ENCODE measurements around the gene ITGA11. TPM values are rescaled to one million over a fixed set of nuclear protein-coding genes. Genes with fewer than 3 reads are reported as not detected.

ITGA11 gene
- total and polyA plus RNA-seq, 2 donors, result 0.21 to 0.47 TPM

DNA sequence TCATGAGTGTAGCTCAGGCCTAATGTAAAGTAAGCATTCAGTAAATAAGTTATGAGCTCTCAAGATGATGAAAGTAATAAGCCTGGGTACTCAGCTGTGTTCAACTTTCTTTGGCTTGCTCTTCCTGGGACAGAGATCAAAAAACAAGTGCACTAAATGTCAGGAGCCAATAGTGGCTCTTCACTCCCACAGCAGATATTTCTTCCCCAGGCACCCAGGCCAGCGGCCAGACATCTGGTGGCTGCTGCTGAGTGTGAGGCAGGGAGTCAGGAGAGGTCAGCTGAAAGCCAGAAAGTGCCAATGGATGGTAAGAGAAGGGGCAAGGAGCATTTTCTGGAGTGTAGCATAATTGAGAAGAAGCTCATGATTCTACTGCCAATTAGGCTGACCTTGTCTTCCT, 18.2 kb upstream of the ITGA11 start:
- 91% methylated on average over 1 of the region's 1 CpG for WGBS
- H3K36me3 ChIP-seq (ENCODE audit: control insufficient read depth in 2 of 2, insufficient read depth in 2 of 2, low read length in 1 of 2), result no peaks in the 10 kb centered on the region
- peaks cover 0 to 7% of the 10 kb centered on the region in 2 donors for H3K27me3 ChIP-seq (ENCODE audit: control insufficient read depth in 2 of 2, insufficient read depth in 1 of 2, low read length in 1 of 2)
- H3K4me1 ChIP-seq (ENCODE audit: control insufficient read depth in 2 of 2, insufficient read depth in 2 of 2, low read length in 2 of 2), result no peaks in the 10 kb centered on the region
- H3K27ac ChIP-seq (ENCODE audit: low read depth in 1 of 2, low read length in 1 of 2), result no peak overlapping the region
- H3K9me3 ChIP-seq (ENCODE audit: control insufficient read depth in 2 of 2, insufficient read depth in 1 of 2, low read length in 1 of 2), result no peaks in the 10 kb centered on the region
- DNase-seq (ENCODE audit: low read depth in 6 of 9, low spot score in 9 of 9), result no peak
- no peak overlapping the region for H3K4me3 ChIP-seq (ENCODE audit: low read length in 2 of 2)

DNA sequence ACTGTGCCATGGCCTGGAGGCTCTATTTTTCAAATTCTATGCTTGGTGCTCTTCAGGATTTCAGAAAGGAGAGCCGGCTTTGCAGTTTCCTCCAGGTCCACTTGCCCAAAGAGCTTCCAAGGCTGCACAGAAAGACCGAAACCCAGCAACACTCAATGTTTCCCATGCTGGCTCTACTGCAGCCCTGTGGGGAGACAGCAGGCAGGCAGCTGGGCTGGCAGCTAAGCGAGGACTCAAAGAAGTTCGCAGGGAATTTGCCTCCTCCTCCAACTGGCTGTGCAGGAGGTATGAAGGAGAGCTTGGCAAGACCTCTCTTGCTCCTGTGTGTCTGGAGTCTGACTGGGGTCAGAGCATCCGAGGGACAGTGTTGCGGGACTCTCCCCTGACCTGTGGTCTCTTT, 17.4 kb upstream of the ITGA11 start:
- no peak overlapping the region for H3K4me3 ChIP-seq (ENCODE audit: low read length in 2 of 2)
- no peaks in the 10 kb centered on the region for H3K9me3 ChIP-seq (ENCODE audit: control insufficient read depth in 2 of 2, insufficient read depth in 1 of 2, low read length in 1 of 2)
- no peaks in the 10 kb centered on the region for H3K36me3 ChIP-seq (ENCODE audit: control insufficient read depth in 2 of 2, insufficient read depth in 2 of 2, low read length in 1 of 2)
- H3K27ac ChIP-seq (ENCODE audit: low read depth in 1 of 2, low read length in 1 of 2), result no peak overlapping the region
- peaks cover 0 to 7% of the 10 kb centered on the region in 2 donors for H3K27me3 ChIP-seq (ENCODE audit: control insufficient read depth in 2 of 2, insufficient read depth in 1 of 2, low read length in 1 of 2)
- WGBS, result 95% methylated on average over 6 of the region's 6 CpGs
- no peak for DNase-seq (ENCODE audit: low read depth in 6 of 9, low spot score in 9 of 9)
- H3K4me1 ChIP-seq (ENCODE audit: control insufficient read depth in 2 of 2, insufficient read depth in 2 of 2, low read length in 2 of 2), result no peaks in the 10 kb centered on the region

GRCh38 chr15:68447976-68448755, 16.2 kb upstream of the ITGA11 start:
- H3K4me1 ChIP-seq (ENCODE audit: control insufficient read depth in 2 of 2, insufficient read depth in 2 of 2, low read length in 2 of 2), result no peaks in the 10 kb centered on the region
- no peaks in the 10 kb centered on the region for H3K9me3 ChIP-seq (ENCODE audit: control insufficient read depth in 2 of 2, insufficient read depth in 1 of 2, low read length in 1 of 2)
- H3K4me3 ChIP-seq (ENCODE audit: low read length in 2 of 2), result no peak overlapping the region
- no peaks in the 10 kb centered on the region for H3K36me3 ChIP-seq (ENCODE audit: control insufficient read depth in 2 of 2, insufficient read depth in 2 of 2, low read length in 1 of 2)
- H3K27me3 ChIP-seq (ENCODE audit: control insufficient read depth in 2 of 2, insufficient read depth in 1 of 2, low read length in 1 of 2), result peaks cover 0 to 7% of the 10 kb centered on the region in 2 donors
- WGBS, result 48% methylated on average over 2 of the region's 2 CpGs
- no peak for DNase-seq (ENCODE audit: low read depth in 6 of 9, low spot score in 9 of 9)
- no peak overlapping the region for H3K27ac ChIP-seq (ENCODE audit: low read depth in 1 of 2, low read length in 1 of 2)

DNA sequence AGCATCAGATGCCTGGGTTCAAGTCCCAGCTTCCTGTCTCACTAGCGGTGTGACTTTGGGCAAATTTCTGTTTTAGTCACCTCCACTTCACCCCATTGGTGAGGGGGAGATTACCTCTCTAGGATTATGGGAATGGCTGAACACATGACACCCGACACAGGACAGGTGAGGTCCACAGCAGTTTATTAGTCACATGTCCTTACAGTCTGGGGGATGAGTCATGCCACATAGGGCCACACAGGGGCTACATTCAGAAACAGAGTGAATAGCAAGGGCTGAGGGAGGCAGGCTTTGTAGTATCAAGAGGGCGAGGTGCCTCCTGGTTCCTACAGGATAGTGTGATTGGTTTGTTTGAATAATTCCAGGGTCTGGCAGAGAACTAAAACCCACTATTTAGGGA, 15.2 kb upstream of the ITGA11 start:
- H3K27me3 ChIP-seq (ENCODE audit: control insufficient read depth in 2 of 2, insufficient read depth in 1 of 2, low read length in 1 of 2), result peaks cover 0 to 7% of the 10 kb centered on the region in 2 donors
- H3K36me3 ChIP-seq (ENCODE audit: control insufficient read depth in 2 of 2, insufficient read depth in 2 of 2, low read length in 1 of 2), result no peaks in the 10 kb centered on the region
- no peak for DNase-seq (ENCODE audit: low read depth in 6 of 9, low spot score in 9 of 9)
- H3K4me1 ChIP-seq (ENCODE audit: control insufficient read depth in 2 of 2, insufficient read depth in 2 of 2, low read length in 2 of 2), result no peaks in the 10 kb centered on the region
- WGBS, result over 99% methylated on average over 3 of the region's 3 CpGs
- no peak overlapping the region for H3K27ac ChIP-seq (ENCODE audit: low read depth in 1 of 2, low read length in 1 of 2)
- no peaks in the 10 kb centered on the region for H3K9me3 ChIP-seq (ENCODE audit: control insufficient read depth in 2 of 2, insufficient read depth in 1 of 2, low read length in 1 of 2)
- H3K4me3 ChIP-seq (ENCODE audit: low read length in 2 of 2), result no peak overlapping the region

DNA sequence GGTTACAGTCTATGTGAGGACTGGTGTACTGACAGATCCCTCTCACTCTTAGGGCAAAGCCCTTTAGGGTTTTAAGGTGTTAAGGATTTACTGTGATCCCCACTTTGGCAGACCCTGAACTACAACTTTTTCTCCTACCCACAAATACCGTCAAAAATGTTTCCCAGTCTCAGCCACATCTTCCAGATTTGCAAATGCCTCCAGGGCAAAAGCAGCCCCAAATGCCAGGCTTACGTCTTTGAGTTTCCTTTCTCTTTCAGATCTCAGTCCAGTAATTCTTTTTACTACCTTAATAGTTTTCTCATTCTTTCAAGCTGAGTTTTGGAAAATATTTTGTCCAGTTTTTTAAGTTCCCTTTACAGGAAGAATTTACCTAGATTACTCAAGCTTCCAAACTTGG, 13.4 kb upstream of the ITGA11 start:
- no peak overlapping the region for H3K27ac ChIP-seq (ENCODE audit: low read depth in 1 of 2, low read length in 1 of 2)
- no peak overlapping the region for H3K4me3 ChIP-seq (ENCODE audit: low read length in 2 of 2)
- H3K9me3 ChIP-seq (ENCODE audit: control insufficient read depth in 2 of 2, insufficient read depth in 1 of 2, low read length in 1 of 2), result no peaks in the 10 kb centered on the region
- 93% methylated on average over 2 of the region's 2 CpGs for WGBS
- no peak for DNase-seq (ENCODE audit: low read depth in 6 of 9, low spot score in 9 of 9)
- no peaks in the 10 kb centered on the region for H3K36me3 ChIP-seq (ENCODE audit: control insufficient read depth in 2 of 2, insufficient read depth in 2 of 2, low read length in 1 of 2)
- peaks cover 0 to 7% of the 10 kb centered on the region in 2 donors for H3K27me3 ChIP-seq (ENCODE audit: control insufficient read depth in 2 of 2, insufficient read depth in 1 of 2, low read length in 1 of 2)
- no peaks in the 10 kb centered on the region for H3K4me1 ChIP-seq (ENCODE audit: control insufficient read depth in 2 of 2, insufficient read depth in 2 of 2, low read length in 2 of 2)

DNA sequence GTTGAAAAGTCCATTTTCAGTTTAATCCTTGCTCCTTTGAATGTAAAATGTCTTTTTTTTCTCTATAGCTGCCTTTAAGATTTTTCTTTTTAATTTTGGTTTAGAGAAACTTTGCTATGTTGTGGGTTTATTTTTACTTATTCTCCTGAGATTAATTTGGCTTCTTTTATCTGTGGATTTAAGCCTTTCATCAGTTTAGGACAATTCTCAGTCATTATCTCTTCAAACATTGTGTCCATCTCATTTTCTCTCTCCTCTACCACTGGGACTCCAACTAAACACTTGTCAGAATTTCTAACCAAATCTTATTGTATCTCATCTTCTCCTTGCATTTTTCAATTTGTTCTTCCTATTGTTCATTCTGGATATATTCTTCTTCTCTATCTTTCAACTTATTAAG, 12.4 kb upstream of the ITGA11 start:
- DNase-seq (ENCODE audit: low read depth in 6 of 9, low spot score in 9 of 9), result no peak
- Histone ChIP-seq H3K4me3 (ENCODE audit: low read length in 2 of 2) (no peak overlapping the region), H3K4me1 (ENCODE audit: control insufficient read depth in 2 of 2, insufficient read depth in 2 of 2, low read length in 2 of 2) (no peaks in the 10 kb centered on the region), H3K27ac (ENCODE audit: low read depth in 1 of 2, low read length in 1 of 2) (no peak overlapping the region), H3K36me3 (ENCODE audit: control insufficient read depth in 2 of 2, insufficient read depth in 2 of 2, low read length in 1 of 2) (no peaks in the 10 kb centered on the region), H3K9me3 (ENCODE audit: control insufficient read depth in 2 of 2, insufficient read depth in 1 of 2, low read length in 1 of 2) (no peaks in the 10 kb centered on the region), H3K27me3 (ENCODE audit: control insufficient read depth in 2 of 2, insufficient read depth in 1 of 2, low read length in 1 of 2) (peaks cover 0 to 2% of the 10 kb centered on the region in 2 donors)

- Histone ChIP-seq H3K27ac (ENCODE audit: low read depth in 1 of 2, low read length in 1 of 2) (no peak overlapping the region), H3K36me3 (ENCODE audit: control insufficient read depth in 2 of 2, insufficient read depth in 2 of 2, low read length in 1 of 2) (no peaks in the 10 kb centered on the region), H3K27me3 (ENCODE audit: control insufficient read depth in 2 of 2, insufficient read depth in 1 of 2, low read length in 1 of 2) (peaks cover 0 to 5% of the 10 kb centered on the region in 2 donors), H3K4me3 (ENCODE audit: low read length in 2 of 2) (no peak overlapping the region), H3K9me3 (ENCODE audit: control insufficient read depth in 2 of 2, insufficient read depth in 1 of 2, low read length in 1 of 2) (no peaks in the 10 kb centered on the region), H3K4me1 (ENCODE audit: control insufficient read depth in 2 of 2, insufficient read depth in 2 of 2, low read length in 2 of 2) (no peaks in the 10 kb centered on the region)
- WGBS, result 98% methylated on average over 2 of the region's 2 CpGs
- DNase-seq (ENCODE audit: low read depth in 6 of 9, low spot score in 9 of 9), result no peak
These were observed 10.9 kb upstream of the ITGA11 start for GRCh38 chr15:68442903-68443302.

- 97% methylated on average over 4 of the region's 4 CpGs for WGBS
- H3K36me3 ChIP-seq (ENCODE audit: control insufficient read depth in 2 of 2, insufficient read depth in 2 of 2, low read length in 1 of 2), result no peaks in the 10 kb centered on the region
- no peaks in the 10 kb centered on the region for H3K4me1 ChIP-seq (ENCODE audit: control insufficient read depth in 2 of 2, insufficient read depth in 2 of 2, low read length in 2 of 2)
- peaks cover 0 to 8% of the 10 kb centered on the region in 2 donors for H3K27me3 ChIP-seq (ENCODE audit: control insufficient read depth in 2 of 2, insufficient read depth in 1 of 2, low read length in 1 of 2)
- no peaks in the 10 kb centered on the region for H3K9me3 ChIP-seq (ENCODE audit: control insufficient read depth in 2 of 2, insufficient read depth in 1 of 2, low read length in 1 of 2)
- DNase-seq (ENCODE audit: low read depth in 6 of 9, low spot score in 9 of 9), result no peak
- H3K27ac ChIP-seq (ENCODE audit: low read depth in 1 of 2, low read length in 1 of 2), result no peak overlapping the region
- no peak overlapping the region for H3K4me3 ChIP-seq (ENCODE audit: low read length in 2 of 2)
These were observed 10.1 kb upstream of the ITGA11 start for GRCh38 chr15:68442041-68442440.

- Histone ChIP-seq H3K27me3 (ENCODE audit: control insufficient read depth in 2 of 2, insufficient read depth in 1 of 2, low read length in 1 of 2) (peaks cover 0 to 13% of the 10 kb centered on the region in 2 donors), H3K27ac (ENCODE audit: low read depth in 1 of 2, low read length in 1 of 2) (no peak overlapping the region), H3K4me1 (ENCODE audit: control insufficient read depth in 2 of 2, insufficient read depth in 2 of 2, low read length in 2 of 2) (no peaks in the 10 kb centered on the region), H3K36me3 (ENCODE audit: control insufficient read depth in 2 of 2, insufficient read depth in 2 of 2, low read length in 1 of 2) (no peaks in the 10 kb centered on the region), H3K4me3 (ENCODE audit: low read length in 2 of 2) (no peak overlapping the region), H3K9me3 (ENCODE audit: control insufficient read depth in 2 of 2, insufficient read depth in 1 of 2, low read length in 1 of 2) (no peaks in the 10 kb centered on the region)
- WGBS, result 64% methylated on average over 3 of the region's 3 CpGs
- DNase-seq (ENCODE audit: low read depth in 6 of 9, low spot score in 9 of 9), result no peak
These were observed 9.2 kb upstream of the ITGA11 start for GRCh38 chr15:68441045-68441743.

All from thymus (tissue), 11 donors.